Small intestine (tissue), 7 donors: ENCODE measurements around the gene ZNF787. TPM values are rescaled to one million over a fixed set of nuclear protein-coding genes. Genes with fewer than 3 reads are reported as not detected.
A peak's percentile ranks its signal among the peaks of the same experiment; 100 is the strongest.

Source experiments
- DNase-seq, 2 donors: peaks; one replicate each; pipeline versions ENCODE4 v3.0.0 to v3.0.0-alpha.2; 2013
- FAIRE-seq: peaks from 2 replicates; lab custom pipeline; 2012; peaks lifted over from hg19 to GRCh38; lab: Jason Lieb, UNC
- H3K27ac ChIP-seq, 3 donors: one replicate each; pipeline ENCODE4 v1.5.1; 2013; ENCODE audit warnings: low read length in 2 of 3, mild to moderate bottlenecking in 2 of 3, control low read depth in 1 of 3, inconsistent platforms in 1 of 3, low read depth in 1 of 3, moderate library complexity in 1 of 3
- H3K27me3 ChIP-seq, 3 donors: one replicate each; pipeline ENCODE4 v1.6.1; 2013; ENCODE audit warnings: low read length in 3 of 3, inconsistent platforms in 1 of 3; ENCODE audit not compliant: control insufficient read depth in 3 of 3, insufficient read depth in 3 of 3
- H3K36me3 ChIP-seq, 3 donors: one replicate each; pipeline ENCODE4 v1.6.1; 2013; ENCODE audit warnings: low read length in 3 of 3, inconsistent platforms in 1 of 3, low read depth in 1 of 3, mild to moderate bottlenecking in 1 of 3, moderate library complexity in 1 of 3; ENCODE audit not compliant: control insufficient read depth in 3 of 3, insufficient read depth in 2 of 3
- H3K4me1 ChIP-seq, 3 donors: one replicate each; pipeline ENCODE4 v1.6.1; 2013; ENCODE audit warnings: low read length in 2 of 3, inconsistent platforms in 1 of 3, low read depth in 1 of 3, mild to moderate bottlenecking in 1 of 3, moderate library complexity in 1 of 3; ENCODE audit not compliant: control insufficient read depth in 3 of 3, insufficient read depth in 2 of 3
- H3K4me3 ChIP-seq, 3 donors: one replicate each; pipeline ENCODE4 v1.5.1; 2013; ENCODE audit warnings: low read length in 3 of 3, control low read depth in 1 of 3, inconsistent platforms in 1 of 3, low read depth in 1 of 3, mild to moderate bottlenecking in 1 of 3, moderate library complexity in 1 of 3
- H3K9me3 ChIP-seq, 2 donors: one replicate each; pipeline ENCODE4 v1.6.1; 2013; ENCODE audit warnings: low read depth in 1 of 2, low read length in 1 of 2; ENCODE audit not compliant: control insufficient read depth in 2 of 2, insufficient read depth in 1 of 2
- WGBS, 3 donors: extraction: QIAGEN DNeasy Blood & Tissue Kit; methylation state at CpG; one replicate each; pipeline ENCODE4 v1.1.7; 2013; 5-methylcytosine and 5-hydroxymethylcytosine counted together
- polyA plus RNA-seq, 4 donors: library from polyadenylated mRNA; stranded (reverse) in 3 of 4; unstranded in 1 of 4; fragments of 200-250 nt in 3 of 4; fragments of 120-200 nt in 1 of 4; gene quantifications; one replicate each; pipeline versions ENCODE4 v1.2.1 to v1.2.3, GENCODE V29; 2013
- donor health status: healthy with polysubstance abuse.
- donor health status: control.
- donor health status: control.
- donor health status: Bipolar disorder and iron deficiency.
- donor health status: healthy.

ZNF787 gene
- polyA plus RNA-seq, 4 donors: 29.9 to 34.9 (median 31.8) TPM

DNA sequence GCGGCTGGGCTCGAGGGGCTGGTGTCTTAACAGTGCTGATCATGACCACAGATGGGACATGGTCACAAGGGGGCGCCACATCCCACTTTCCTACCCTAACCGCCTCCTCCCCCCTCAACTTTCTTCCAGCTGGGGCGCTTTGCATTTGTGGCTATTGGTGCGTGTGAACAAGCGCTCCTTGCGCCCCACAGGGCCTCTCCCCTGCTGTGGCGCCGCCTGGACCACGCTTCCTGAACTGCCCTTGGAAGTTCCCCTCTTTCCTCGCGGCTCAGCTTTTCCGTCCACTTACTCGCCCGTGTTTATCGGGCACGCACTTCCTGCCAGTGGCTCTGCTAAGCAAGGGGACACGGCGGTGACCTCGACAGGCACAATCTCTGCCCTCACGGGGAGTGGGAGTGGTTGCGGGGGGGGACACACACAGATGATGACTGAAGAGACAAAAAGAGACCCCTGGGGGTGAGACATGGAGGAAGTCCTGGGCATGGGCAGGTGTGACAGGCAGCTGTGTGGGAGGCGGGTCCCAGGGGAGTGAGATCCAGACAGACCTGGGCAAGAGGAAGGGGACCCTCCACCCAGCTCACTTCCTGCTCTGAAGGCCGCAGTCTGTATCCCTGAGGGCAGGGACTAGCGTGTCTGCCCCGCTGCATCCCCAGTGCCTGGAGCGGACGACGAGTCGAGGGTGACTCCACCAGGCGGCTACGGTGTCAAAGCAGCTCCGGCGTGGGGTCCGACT, 40.3 kb downstream of the ZNF787 start:
- Histone ChIP-seq H3K27me3 (peaks cover 0 to 9% (median 2%) of the 10 kb centered on the region in 3 donors), H3K4me1 (peaks cover 0 to 9% (median 0%) of the 10 kb centered on the region in 3 donors), H3K9me3 (peaks cover 0 to 3% of the 10 kb centered on the region in 2 donors), H3K4me3 (peak overlapping the region in 2 of 3 donors; percentile 20 to 39), H3K36me3 (peaks cover 0 to 7% (median 0%) of the 10 kb centered on the region in 3 donors), H3K27ac (no peak overlapping the region)
- no peak for FAIRE-seq
- 3 to 5% (median 5%) methylated on average over 35 to 36 of the region's 36 CpGs for WGBS, 3 donors
- DNase-seq: peak; percentile 66 to 77

DNA sequence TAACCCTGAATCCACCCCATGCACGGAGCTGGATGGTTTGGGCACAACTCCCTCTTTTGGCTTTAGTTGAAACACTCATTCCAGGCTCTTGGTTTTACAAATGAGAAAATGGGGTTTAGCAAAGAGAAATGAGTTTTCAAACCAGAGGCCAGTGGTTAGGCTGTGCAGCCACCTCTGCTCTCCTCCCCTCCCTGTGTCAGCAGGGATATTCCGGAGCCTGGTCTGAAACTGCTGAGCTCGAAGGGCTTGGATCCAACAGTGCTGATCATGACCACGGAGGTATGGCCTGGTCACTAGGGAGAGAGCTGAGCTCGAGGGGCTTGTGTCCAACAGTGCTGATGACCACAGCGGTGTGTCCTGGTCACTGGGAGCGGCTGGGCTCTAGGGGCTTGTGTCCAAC, 41.5 kb downstream of the ZNF787 start:
- FAIRE-seq (no peak), DNase-seq (no peak)
- H3K27me3 ChIP-seq: peaks cover 0 to 9% (median 2%) of the 10 kb centered on the region in 3 donors
- WGBS, 3 donors: 56 to 66% (median 58%) methylated on average over 6 to 7 of the region's 7 CpGs
- H3K27ac ChIP-seq: no peak overlapping the region
- no peaks in the 10 kb centered on the region for H3K36me3 ChIP-seq
- H3K9me3 ChIP-seq: peaks cover 0 to 3% of the 10 kb centered on the region in 2 donors
- H3K4me3 ChIP-seq: no peak overlapping the region
- H3K4me1 ChIP-seq: peaks cover 0 to 9% (median 0%) of the 10 kb centered on the region in 3 donors

DNA sequence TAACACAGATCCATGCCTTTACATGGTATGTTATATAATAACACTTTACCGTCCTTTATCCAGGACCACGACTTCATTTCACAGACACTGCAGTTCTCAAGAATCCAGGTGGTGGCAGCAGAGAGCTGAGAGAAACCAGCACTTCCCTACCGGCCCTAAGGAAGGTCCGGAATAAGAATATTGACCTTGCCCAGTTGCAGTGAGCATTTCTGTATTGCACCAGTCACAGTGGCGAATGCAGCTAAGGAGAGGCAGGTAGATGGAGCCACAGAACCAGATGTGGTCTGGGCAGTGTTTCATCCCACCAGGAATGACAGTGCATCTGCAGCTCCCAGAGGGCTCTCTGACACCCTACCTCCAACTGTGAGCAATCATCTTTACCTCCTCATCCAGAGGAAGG, 44.6 kb downstream of the ZNF787 start:
- H3K4me3 ChIP-seq: no peak overlapping the region
- peak; percentile 60 to 65 for DNase-seq
- peaks cover 0 to 3% of the 10 kb centered on the region in 2 donors for H3K9me3 ChIP-seq
- H3K27ac ChIP-seq: no peak overlapping the region
- peaks cover 0 to 9% (median 0%) of the 10 kb centered on the region in 3 donors for H3K4me1 ChIP-seq
- H3K27me3 ChIP-seq: peaks cover 0 to 7% (median 0%) of the 10 kb centered on the region in 3 donors
- FAIRE-seq: no peak
- 7 to 15% (median 14%) methylated on average over 5 of the region's 5 CpGs for WGBS, 3 donors
- H3K36me3 ChIP-seq: no peaks in the 10 kb centered on the region

DNA sequence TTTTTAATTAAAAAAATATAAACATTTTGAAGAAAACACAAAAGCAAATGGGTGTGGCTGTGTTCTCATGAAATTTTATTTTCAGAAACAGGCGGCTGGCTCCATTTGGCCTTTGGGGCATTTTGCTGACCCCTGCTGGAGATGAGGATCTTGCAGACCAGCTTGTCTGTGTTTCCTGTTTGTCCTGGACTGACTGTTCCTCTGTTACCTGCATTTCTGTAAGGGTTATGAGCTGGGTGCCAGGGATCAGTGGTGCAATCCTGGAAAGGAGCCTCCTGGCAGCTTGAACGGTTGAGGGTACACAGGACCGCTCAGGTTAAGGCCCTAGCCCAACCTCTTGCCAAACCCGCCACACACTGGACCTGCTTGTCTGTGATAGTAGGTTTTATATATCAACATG, 49.9 kb downstream of the ZNF787 start:
- Histone ChIP-seq H3K4me3 (no peak overlapping the region), H3K27ac (no peak overlapping the region), H3K4me1 (peaks cover 0 to 2% (median 0%) of the 10 kb centered on the region in 3 donors), H3K36me3 (no peaks in the 10 kb centered on the region), H3K9me3 (no peaks in the 10 kb centered on the region), H3K27me3 (no peaks in the 10 kb centered on the region)
- no peak for DNase-seq
- 64 to 73% (median 71%) methylated on average over 4 of the region's 4 CpGs for whole genome bisulfite sequencing, 3 donors
- no peak for FAIRE-seq

DNA sequence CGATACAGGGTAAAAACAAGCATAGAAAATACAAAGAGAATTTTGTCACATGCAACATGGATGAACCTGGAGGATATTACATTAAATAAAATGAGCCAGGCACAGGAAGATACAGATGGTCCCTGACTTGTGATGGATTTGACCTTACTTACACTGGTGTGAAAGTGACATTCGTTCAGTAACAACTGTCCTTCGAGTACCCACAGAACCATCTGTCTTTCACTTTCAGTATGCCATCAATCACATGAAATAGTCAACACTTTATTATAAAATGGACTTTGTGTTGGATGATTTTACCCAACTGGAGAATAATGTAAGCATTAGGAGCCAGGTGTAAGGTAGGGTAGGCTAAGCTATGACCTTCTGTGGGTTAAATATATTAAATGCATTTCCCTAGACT, 51.5 kb downstream of the ZNF787 start:
- peaks cover 0 to 2% (median 0%) of the 10 kb centered on the region in 3 donors for H3K4me1 ChIP-seq
- 11 to 24% (median 23%) methylated on average over 3 of the region's 3 CpGs for WGBS, 3 donors
- H3K9me3 ChIP-seq: no peaks in the 10 kb centered on the region
- no peak for FAIRE-seq
- H3K27me3 ChIP-seq: no peaks in the 10 kb centered on the region
- H3K4me3 ChIP-seq: no peak overlapping the region
- H3K36me3 ChIP-seq: no peaks in the 10 kb centered on the region
- DNase-seq: no peak
- H3K27ac ChIP-seq: no peak overlapping the region

DNA sequence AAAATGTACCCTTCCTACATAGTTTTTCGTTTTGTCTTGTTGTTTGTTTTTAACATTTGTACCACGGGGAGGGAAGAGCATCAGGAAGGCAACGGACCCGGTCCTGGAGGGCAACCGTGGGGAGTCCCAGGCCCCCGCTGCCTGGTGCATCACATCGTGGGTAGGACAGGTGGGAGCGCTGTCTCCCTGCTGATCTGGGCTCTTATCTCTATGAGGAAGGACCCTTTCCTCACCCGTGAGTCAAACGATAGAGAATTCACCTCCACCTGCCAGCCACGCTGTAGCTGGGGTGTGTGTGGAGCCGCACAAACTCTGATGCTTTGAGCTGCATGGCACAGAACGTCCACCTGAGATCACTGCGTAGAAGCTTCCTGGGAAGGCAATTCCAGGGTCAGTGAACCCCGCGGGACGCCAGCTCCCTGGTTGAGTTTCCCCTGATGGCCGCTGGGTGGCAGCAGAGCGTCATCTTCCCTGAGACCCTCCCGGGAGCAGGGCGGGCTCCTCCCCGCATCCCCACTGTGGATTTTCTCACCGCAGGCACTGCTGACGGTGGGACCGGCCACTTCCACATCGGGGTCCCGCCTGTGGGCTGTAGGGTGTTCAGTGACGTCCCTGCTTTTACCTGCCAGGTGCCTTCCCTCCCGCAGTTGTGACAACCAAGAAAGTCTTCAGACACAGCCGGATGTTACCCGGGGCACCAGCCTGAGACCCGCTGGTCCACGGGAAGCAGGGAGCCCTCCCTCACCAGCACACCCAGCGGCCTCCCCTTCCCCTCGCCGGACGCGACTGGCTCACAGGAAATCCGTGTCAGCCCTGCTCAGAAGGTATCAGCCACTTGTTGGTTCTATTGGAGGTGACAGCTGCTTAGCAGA, 54.7 kb downstream of the ZNF787 start:
- Histone ChIP-seq H3K4me3 (peak overlapping the region in 1 of 3 donors; percentile 6), H3K36me3 (no peaks in the 10 kb centered on the region), H3K4me1 (peaks cover 0 to 2% (median 0%) of the 10 kb centered on the region in 3 donors), H3K27ac (no peak overlapping the region), H3K27me3 (no peaks in the 10 kb centered on the region), H3K9me3 (no peaks in the 10 kb centered on the region)
- FAIRE-seq: no peak
- peak; percentile 62 to 79 for DNase-seq
- 4 to 5% (median 5%) methylated on average over 39 of the region's 39 CpGs for WGBS, 3 donors

DNA sequence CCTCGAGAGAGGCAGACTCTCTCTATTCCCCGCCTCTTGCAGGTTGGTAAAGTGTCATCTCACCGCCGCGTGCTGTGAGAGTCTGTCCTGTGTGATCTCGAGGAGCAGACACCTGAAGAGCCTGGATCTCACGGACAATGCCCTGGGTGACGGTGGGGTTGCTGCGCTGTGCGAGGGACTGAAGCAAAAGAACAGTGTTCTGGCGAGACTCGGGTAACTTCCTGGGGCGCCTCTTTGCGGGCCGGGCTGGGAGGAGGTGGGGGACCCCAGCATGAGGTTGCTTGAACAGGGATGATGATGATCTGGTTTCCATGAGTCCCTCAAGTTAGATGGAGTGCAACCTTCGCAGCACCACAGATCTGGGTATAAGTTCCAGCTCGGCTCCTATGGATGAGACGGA, 67.5 kb downstream of the ZNF787 start:
- no peak overlapping the region for H3K4me3 ChIP-seq
- FAIRE-seq (no peak), DNase-seq (no peak)
- H3K27me3 ChIP-seq: peaks cover 0 to 3% (median 0%) of the 10 kb centered on the region in 3 donors
- H3K27ac ChIP-seq: no peak overlapping the region
- 87 to 92% (median 90%) methylated on average over 18 of the region's 18 CpGs for WGBS, 3 donors
- H3K9me3 ChIP-seq: peaks cover 0 to 3% of the 10 kb centered on the region in 2 donors
- no peaks in the 10 kb centered on the region for H3K4me1 ChIP-seq
- no peaks in the 10 kb centered on the region for H3K36me3 ChIP-seq
